Lower leg skin (tissue), 3 donors: ENCODE measurements around the gene ABCC8.

Experiments used
- CTCF ChIP-seq, 3 donors: fragments of 450-650 bp; IDR thresholded peaks; one replicate each; pipeline ENCODE4 v1.5.1; 2016; ENCODE audit warnings: antibody characterized with exemption in 3 of 3, mild to moderate bottlenecking in 3 of 3, moderate library complexity in 2 of 3
- POLR2A ChIP-seq, 2 donors: fragments of 450-650 bp; IDR thresholded peaks; one replicate each; pipeline ENCODE4 v1.6.1; 2016 to 2017; ENCODE audit warnings: antibody characterized with exemption in 2 of 2, mild to moderate bottlenecking in 1 of 2, moderate library complexity in 1 of 2

GRCh38 chr11:17410606-17411379, 65.9 kb downstream of the ABCC8 start:
- TF ChIP-seq CTCF (IDR thresholded peaks at IDR 0.05) (no peak), POLR2A (IDR thresholded peaks at IDR 0.05) (no peak)
